PC-9 (cell line): ENCODE data around the gene NUDT6. TPM values are rescaled to one million over a fixed set of nuclear protein-coding genes. Genes with fewer than 3 reads are reported as not detected.

ENCODE experiments used
- BruUV-seq: library from RNA; stranded (reverse); fragments of 400-500 nt; replicated peaks from 2 replicates; lab custom pipeline; 2021; lab: Mats Ljungman, UMichigan
- CTCF ChIA-PET: fragments of 300-600 bp; sonication (Branson Sonifier 250); formaldehyde crosslinking; loops from one replicate; lab custom pipeline; 2022; ENCODE audit warnings: antibody characterized with exemption; lab: Charles Lee
- POLR2A ChIA-PET: fragments of 300-600 bp; sonication (Branson Sonifier 250); formaldehyde crosslinking; loops from one replicate; lab custom pipeline; 2022; ENCODE audit warnings: antibody characterized with exemption; ENCODE audit not compliant: unreplicated experiment; lab: Charles Lee
- DNase-seq, 2 experiments: peaks; one replicate each; pipeline versions ENCODE4 v3.0.0 to v3.0.0-alpha.2; 2015 to 2022; ENCODE audit warnings: mixed read lengths in 1 of 2
- H2AFZ ChIP-seq: fragments of 200-600 bp; sonication (generic); 2 replicates; pipeline ENCODE4 v1.8.1; 2017; ENCODE audit warnings: antibody characterized with exemption
- H3F3A ChIP-seq: fragments of 200-600 bp; sonication (generic); 2 replicates; pipeline ENCODE4 v1.8.1; 2017; ENCODE audit warnings: antibody characterized with exemption, mild to moderate bottlenecking, low read depth; ENCODE audit not compliant: insufficient read depth
- H3K27ac ChIP-seq: fragments of 200-600 bp; sonication (generic); 2 replicates; pipeline ENCODE4 v1.6.1; 2016; ENCODE audit warnings: mixed run types
- H3K27me3 ChIP-seq: fragments of 200-600 bp; sonication (generic); 2 replicates; pipeline ENCODE4 v1.6.1; 2016; ENCODE audit warnings: low read depth, mixed run types; ENCODE audit not compliant: insufficient read depth
- H3K36me3 ChIP-seq: fragments of 200-600 bp; sonication (generic); 2 replicates; pipeline ENCODE4 v1.6.1; 2016; ENCODE audit warnings: low read depth, mixed run types
- H3K4me1 ChIP-seq: fragments of 200-600 bp; sonication (generic); replicated peaks from 2 replicates; pipeline ENCODE4 v1.6.1; 2016; ENCODE audit warnings: mixed run types; ENCODE audit not compliant: insufficient read depth
- H3K4me2 ChIP-seq: fragments of 200-600 bp; sonication (generic); 2 replicates; pipeline ENCODE4 v1.6.1; 2017; ENCODE audit warnings: mixed run types
- H3K4me3 ChIP-seq: fragments of 200-600 bp; sonication (generic); 2 replicates; pipeline ENCODE4 v1.6.1; 2016; ENCODE audit warnings: mixed run types
- H3K79me2 ChIP-seq: fragments of 200-600 bp; sonication (generic); 2 replicates; pipeline ENCODE4 v1.6.1; 2017; ENCODE audit warnings: low read depth, mixed run types
- H3K9me2 ChIP-seq: fragments of 200-600 bp; sonication (generic); 2 replicates; pipeline ENCODE4 v1.8.1; 2017; ENCODE audit warnings: mild to moderate bottlenecking; ENCODE audit not compliant: insufficient read depth
- H3K9me3 ChIP-seq: fragments of 200-600 bp; sonication (generic); 2 replicates; pipeline ENCODE4 v1.8.1; 2016; ENCODE audit warnings: low read depth; ENCODE audit not compliant: insufficient read depth
- H4K20me1 ChIP-seq: fragments of 200-600 bp; sonication (generic); 2 replicates; pipeline ENCODE4 v1.8.1; 2017; ENCODE audit not compliant: insufficient read depth
- CTCF ChIP-seq: fragments of 200-600 bp; sonication (generic); conservative IDR thresholded peaks from 2 replicates; pipeline ENCODE4 v1.6.1; 2017; ENCODE audit warnings: mixed run types, antibody characterized with exemption, mild to moderate bottlenecking, moderate library complexity
- EZH2 ChIP-seq: fragments of 200-600 bp; sonication (generic); IDR thresholded peaks from 2 replicates; pipeline ENCODE4 v1.8.0; 2017; ENCODE audit warnings: antibody characterized with exemption, low read depth
- intact Hi-C: fragments of 100-400 bp; cut with micrococcal nuclease; formaldehyde crosslinking; loops from one replicate; pipeline ENCODE4 v1.10.0; 2022; ENCODE audit not compliant: unreplicated experiment
- total RNA-seq: library from RNA; stranded (reverse); gene quantifications from 2 replicates; pipeline ENCODE4 v1.2.3, GENCODE V29; 2021

Gene NUDT6
- total RNA-seq, 1 experiment from 2014 or later: 13.8 TPM

- Histone ChIP-seq H3K4me1 (peaks cover 19% of the 10 kb centered on the region), H3K36me3 (no peaks in the 10 kb centered on the region), H2AFZ (no peak overlapping the region), H4K20me1 (no peaks in the 10 kb centered on the region), H3K9me3 (no peaks in the 10 kb centered on the region), H3K27ac (no peak overlapping the region), H3K27me3 (no peaks in the 10 kb centered on the region), H3K79me2 (no peaks in the 10 kb centered on the region), H3K9me2 (no peaks in the 10 kb centered on the region; the same call in 1 of the 2 replicates), H3K4me3 (no peak overlapping the region), H3F3A (peaks cover 11% of the 10 kb centered on the region; the same call in 1 of the 2 replicates), H3K4me2 (no peak overlapping the region)
- no peak for DNase-seq
- ChIA-PET POLR2A (no interaction called here), CTCF (no interaction called here)
- intact Hi-C loops: no loop called here
- no peak for TF ChIP-seq EZH2
- no peak for TF ChIP-seq CTCF
- no TSS peak for BruUV-seq
Measured at GRCh38 chr4:122900314-122900713, 22.1 kb downstream of the NUDT6 start.

DNA sequence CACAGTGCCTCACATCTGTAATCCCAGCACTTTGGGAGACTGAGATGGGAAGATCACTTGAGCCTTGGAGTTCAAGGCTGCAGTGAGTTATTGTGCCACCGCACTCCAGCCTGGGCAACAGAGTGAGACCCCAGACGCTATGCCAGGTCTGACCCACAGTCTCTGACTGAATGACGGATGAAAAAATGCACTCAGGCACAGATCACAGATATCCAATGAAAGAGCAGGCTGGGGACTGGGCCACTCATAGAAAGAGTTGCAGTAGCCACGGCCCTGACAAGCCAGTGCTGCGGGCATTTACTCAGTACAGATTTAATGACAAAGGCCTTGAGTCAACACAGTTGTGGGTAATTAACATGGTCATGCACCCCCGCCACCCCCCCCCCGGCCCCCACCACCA, 22.7 kb downstream of the NUDT6 start:
- H2AFZ ChIP-seq: no peak overlapping the region
- ChIA-PET POLR2A (no interaction called here), CTCF (no interaction called here)
- no TSS peak for BruUV-seq
- no peaks in the 10 kb centered on the region for H3K36me3 ChIP-seq
- H4K20me1 ChIP-seq: no peaks in the 10 kb centered on the region
- H3K27me3 ChIP-seq: no peaks in the 10 kb centered on the region
- DNase-seq: no peak
- H3K4me3 ChIP-seq: no peak overlapping the region
- no peaks in the 10 kb centered on the region for H3K9me3 ChIP-seq
- no peak for TF ChIP-seq EZH2
- TF ChIP-seq CTCF: no peak
- no peak overlapping the region for H3K27ac ChIP-seq
- H3K4me1 ChIP-seq: peaks cover 19% of the 10 kb centered on the region
- H3K4me2 ChIP-seq: no peak overlapping the region
- no peaks in the 10 kb centered on the region for H3K79me2 ChIP-seq
- H3K9me2 ChIP-seq: no peaks in the 10 kb centered on the region; the same call in 1 of the 2 replicates
- peaks cover 11% of the 10 kb centered on the region; the same call in 1 of the 2 replicates for H3F3A ChIP-seq
- intact Hi-C loops: no loop called here

GRCh38 chr4:122898370-122899150, 23.8 kb downstream of the NUDT6 start:
- peak overlapping the region; percentile 16; the same call in 1 of the 2 replicates for H3K4me2 ChIP-seq
- DNase-seq: peak; percentile 45 to 92
- no peak for TF ChIP-seq EZH2
- TF ChIP-seq CTCF: no peak
- ChIA-PET POLR2A (interaction anchor here (0.6 kb wide), 2 partner anchors 58 to 1029 kb away, joined by 3 to 4 read pairs; no protein-coding TSS in a partner anchor), CTCF (interaction anchor here (1.0 kb wide), 1 partner anchor 16 kb away, joined by 5 read pairs; no protein-coding TSS in a partner anchor)
- H2AFZ ChIP-seq: no peak overlapping the region
- no peaks in the 10 kb centered on the region for H4K20me1 ChIP-seq
- no peaks in the 10 kb centered on the region for H3K27me3 ChIP-seq
- intact Hi-C loops: loop anchor here (1.0 kb wide), 1 partner anchor 24 kb away; the partner anchor contains the start of gene NUDT6
- peaks cover 19% of the 10 kb centered on the region for H3K4me1 ChIP-seq
- no peaks in the 10 kb centered on the region for H3K79me2 ChIP-seq
- no TSS peak for BruUV-seq
- H3K36me3 ChIP-seq: no peaks in the 10 kb centered on the region
- peaks cover 11% of the 10 kb centered on the region; the same call in 1 of the 2 replicates for H3F3A ChIP-seq
- no peak overlapping the region for H3K4me3 ChIP-seq
- H3K27ac ChIP-seq: peak overlapping the region; percentile 50
- no peaks in the 10 kb centered on the region; the same call in 1 of the 2 replicates for H3K9me2 ChIP-seq
- H3K9me3 ChIP-seq: no peaks in the 10 kb centered on the region
